GM21825 (cell line): ENCODE measurements around the gene GPR156.

ENCODE experiments used
- ATAC-seq: cut with Tn5 transposase; IDR thresholded peaks from one replicate; pipeline ENCODE4 v1.9.1; 2021; ENCODE audit warnings: mild to moderate bottlenecking, moderate library complexity; ENCODE audit not compliant: unreplicated experiment

GPR156 gene

GRCh38 chr3:120130656-120131055 is 154.4 kb downstream of the GPR156 start:
- ATAC-seq, result no peak

- no peak for ATAC-seq
Observed at GRCh38 chr3:120129718-120130513, 155.1 kb downstream of the GPR156 start.

DNA sequence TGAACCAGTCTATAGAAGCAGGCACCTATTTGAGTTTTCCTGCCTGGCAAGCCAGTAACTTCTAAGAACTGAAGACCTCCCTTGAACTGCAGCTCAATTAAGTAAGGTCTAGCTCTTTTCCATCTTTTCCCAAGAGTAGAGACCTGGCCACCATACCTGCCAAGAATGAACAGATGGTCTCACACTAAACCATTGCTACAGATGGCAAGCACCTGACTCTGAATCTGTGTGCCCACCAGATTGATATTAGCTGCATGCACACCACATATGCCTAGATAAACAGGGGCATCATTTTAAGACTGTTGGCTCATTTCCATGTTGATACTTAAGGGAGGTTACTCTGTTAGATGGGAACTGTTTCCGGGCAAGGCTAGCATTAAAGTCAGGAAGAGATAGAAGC is 156.0 kb downstream of the GPR156 start:
- no peak for ATAC-seq

DNA sequence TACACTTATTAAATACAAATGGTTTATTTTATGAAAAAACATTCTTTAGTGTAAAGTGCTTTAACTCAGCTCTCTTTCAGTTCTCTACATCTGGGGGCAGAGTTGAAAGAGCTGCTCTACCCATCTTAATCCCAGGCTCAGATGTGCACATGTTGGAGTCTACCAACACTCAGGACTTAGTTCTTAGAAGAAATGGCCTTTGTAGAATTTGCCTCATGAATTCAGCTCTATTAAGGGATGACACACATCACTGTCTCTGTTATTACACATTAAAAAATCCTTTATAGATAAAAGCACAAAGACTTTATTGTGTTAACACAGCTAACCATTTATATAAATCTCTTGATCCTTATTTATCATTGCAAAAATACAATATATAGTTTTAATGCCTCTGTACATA is 159.0 kb downstream of the GPR156 start:
- no peak for ATAC-seq

- ATAC-seq, result no peak
Observed at GRCh38 chr3:120119846-120120510, 165.0 kb downstream of the GPR156 start.
